Spinal cord (tissue), 10 donors: Measurements from ENCODE around the gene SS18L1. TPM values are rescaled to one million over a fixed set of nuclear protein-coding genes. Genes with fewer than 3 reads are reported as not detected.
A peak's percentile ranks its signal among the peaks of the same experiment; 100 is the strongest.

Experiments
- DNase-seq, 6 donors: peaks; one replicate each; pipeline versions ENCODE4 v3.0.0 to v3.0.0-alpha.2; 2013 to 2015; ENCODE audit warnings: low spot score in 6 of 6, low read depth in 4 of 6
- H3K27ac ChIP-seq: one replicate; pipeline ENCODE4 v1.5.1; 2013; ENCODE audit warnings: low read depth, low read length, control low read depth
- H3K27me3 ChIP-seq: one replicate; pipeline ENCODE4 v1.6.1; 2013; ENCODE audit warnings: low read length; ENCODE audit not compliant: control insufficient read depth, insufficient read depth
- H3K36me3 ChIP-seq: one replicate; pipeline ENCODE4 v1.6.1; 2013; ENCODE audit warnings: low read length; ENCODE audit not compliant: control insufficient read depth, insufficient read depth
- H3K4me1 ChIP-seq: one replicate; pipeline ENCODE4 v1.6.1; 2013; ENCODE audit warnings: low read length; ENCODE audit not compliant: control insufficient read depth, insufficient read depth
- H3K4me3 ChIP-seq: one replicate; pipeline ENCODE4 v1.5.1; 2013; ENCODE audit warnings: low read depth, low read length, control low read depth
- H3K9me3 ChIP-seq: one replicate; pipeline ENCODE4 v1.6.1; 2013; ENCODE audit warnings: low read length; ENCODE audit not compliant: control insufficient read depth, insufficient read depth
- WGBS: methylation state at CpG from one replicate; pipeline ENCODE4 v1.1.5; 2013; ENCODE audit warnings: missing lambda C conversion rate; ENCODE audit not compliant: insufficient coverage; 5-methylcytosine and 5-hydroxymethylcytosine counted together
- polyA plus RNA-seq, 2 donors: library from polyadenylated mRNA; unstranded; fragments of 120-200 nt; gene quantifications; one replicate each; pipeline ENCODE4 v1.2.1, GENCODE V29; 2013; ENCODE audit not compliant: insufficient read length in 2 of 2
- total RNA-seq, 2 donors: library from RNA; depleted of rRNA in 1 of 2; stranded (reverse); fragments of 120-200 nt in 1 of 2; fragments of >200 nt in 1 of 2; gene quantifications; one replicate each; pipeline versions ENCODE4 v1.2.3 to v1.2.4, GENCODE V29; 2013 to 2014
- donor health status: healthy.

Gene SS18L1
- total and polyA plus RNA-seq, 4 donors, result 21.5 to 58.2 (median 47.5) TPM

DNA sequence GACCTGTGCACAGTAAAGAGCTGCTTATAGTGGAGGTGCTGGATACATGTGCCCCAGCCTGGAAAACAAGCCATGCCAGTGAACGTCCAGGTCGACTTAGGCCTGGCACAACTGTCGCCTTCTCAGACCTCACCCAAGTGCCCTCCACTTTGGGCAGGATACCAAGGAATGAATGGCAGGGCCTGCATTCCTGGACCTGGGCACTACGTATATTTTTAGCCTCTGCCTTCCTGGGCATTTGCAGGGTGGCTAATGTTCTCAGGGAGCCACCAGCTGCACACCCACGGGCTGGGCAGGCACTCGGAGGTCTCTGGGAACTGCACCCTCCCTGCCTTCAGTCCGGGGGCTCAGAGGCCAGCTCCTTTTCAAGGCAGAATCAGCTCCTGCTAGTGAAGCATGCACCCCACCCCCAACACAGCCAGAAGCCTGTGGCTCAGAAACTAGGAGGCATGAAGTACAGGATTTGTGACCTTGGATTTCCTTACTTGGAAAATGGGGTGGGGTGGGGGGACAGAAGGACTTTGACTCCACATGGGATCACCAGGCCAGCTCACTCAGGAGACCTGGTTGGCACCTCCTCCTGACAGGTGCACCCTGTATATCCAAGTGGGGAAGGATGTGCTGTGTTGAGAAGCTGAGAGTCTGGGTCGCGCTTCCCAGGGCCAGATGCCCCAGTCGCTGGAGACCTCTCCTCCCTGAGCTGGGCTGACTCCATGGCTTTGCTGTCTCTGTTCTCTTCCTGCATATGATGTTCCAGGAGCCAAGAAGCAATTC lies 23.8 kb upstream of the SS18L1 start:
- Histone ChIP-seq H3K27ac (no peak overlapping the region), H3K36me3 (peaks cover 6% of the 10 kb centered on the region), H3K4me3 (no peak overlapping the region), H3K4me1 (peaks cover 32% of the 10 kb centered on the region), H3K27me3 (peaks cover 3% of the 10 kb centered on the region), H3K9me3 (no peaks in the 10 kb centered on the region)
- 93% methylated on average over 9 of the region's 10 CpGs for WGBS
- DNase-seq, result no peak

DNA sequence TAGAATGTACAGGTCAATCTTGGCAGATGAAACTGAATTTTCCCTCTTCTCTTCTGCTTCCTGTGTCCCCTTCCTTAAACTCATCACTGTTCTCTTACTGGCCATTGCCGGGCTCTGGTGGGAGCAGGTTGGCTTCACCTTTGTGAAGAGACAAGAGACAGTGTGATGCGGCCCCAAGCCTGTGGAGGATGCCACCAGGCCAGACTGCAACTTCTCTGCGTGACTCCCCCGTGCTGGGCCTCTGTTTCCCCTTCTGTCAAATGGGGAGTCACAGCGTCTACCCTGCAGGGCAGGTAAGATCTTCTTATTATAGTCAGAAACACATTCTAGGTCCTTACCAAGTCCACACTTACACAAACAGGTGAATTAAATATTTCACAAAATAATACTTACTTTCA lies 23.2 kb upstream of the SS18L1 start:
- Histone ChIP-seq H3K4me1 (peaks cover 32% of the 10 kb centered on the region), H3K27me3 (peaks cover 3% of the 10 kb centered on the region), H3K4me3 (no peak overlapping the region), H3K27ac (no peak overlapping the region), H3K9me3 (no peaks in the 10 kb centered on the region), H3K36me3 (peaks cover 12% of the 10 kb centered on the region)
- DNase-seq, result no peak
- 100% methylated on average over 4 of the region's 5 CpGs for WGBS

DNA sequence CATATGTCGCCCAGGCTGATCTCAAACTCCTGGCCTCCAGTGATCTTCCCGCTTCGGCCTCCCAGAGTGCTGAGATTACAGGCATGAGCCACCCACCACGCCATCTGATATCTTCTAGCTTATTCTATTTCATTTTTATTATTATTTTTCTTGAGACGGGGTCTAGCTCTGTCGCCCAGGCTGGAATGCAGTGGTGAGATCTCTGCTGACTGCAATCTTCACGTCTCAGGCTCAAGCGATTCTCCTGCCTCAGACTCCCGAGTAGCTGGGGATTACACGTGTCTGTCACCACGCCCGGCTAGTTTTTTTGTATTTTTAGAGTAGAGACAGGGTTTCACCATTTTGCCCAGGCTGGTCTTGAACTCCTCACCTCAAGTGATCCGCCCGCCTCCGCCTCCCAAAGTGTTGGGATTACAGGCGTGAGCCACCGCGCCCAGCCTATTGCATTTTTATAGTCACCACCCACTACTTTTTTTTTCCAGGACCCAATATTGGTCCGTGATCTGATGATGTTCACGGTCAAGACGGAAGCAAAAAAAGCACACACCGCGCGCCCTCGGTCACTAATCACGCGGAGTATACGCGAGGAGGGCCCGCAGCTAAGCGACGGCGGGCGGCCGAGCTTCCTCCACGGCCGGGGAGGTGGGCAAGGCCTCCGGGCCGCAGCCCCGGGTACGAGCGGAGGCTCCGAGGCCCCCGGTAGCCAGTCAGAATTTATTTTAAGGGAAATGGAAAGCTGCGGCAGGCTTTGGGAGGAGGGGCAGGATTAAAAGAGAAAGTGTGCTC lies 22.4 kb upstream of the SS18L1 start:
- peak overlapping the region; percentile 84 for H3K27ac ChIP-seq
- WGBS, result 10% methylated on average over 37 of the region's 45 CpGs
- H3K27me3 ChIP-seq, result peaks cover 3% of the 10 kb centered on the region
- H3K36me3 ChIP-seq, result peaks cover 20% of the 10 kb centered on the region
- peaks cover 32% of the 10 kb centered on the region for H3K4me1 ChIP-seq
- H3K4me3 ChIP-seq, result peak overlapping the region; percentile 48
- no peaks in the 10 kb centered on the region for H3K9me3 ChIP-seq
- DNase-seq, result no peak

DNA sequence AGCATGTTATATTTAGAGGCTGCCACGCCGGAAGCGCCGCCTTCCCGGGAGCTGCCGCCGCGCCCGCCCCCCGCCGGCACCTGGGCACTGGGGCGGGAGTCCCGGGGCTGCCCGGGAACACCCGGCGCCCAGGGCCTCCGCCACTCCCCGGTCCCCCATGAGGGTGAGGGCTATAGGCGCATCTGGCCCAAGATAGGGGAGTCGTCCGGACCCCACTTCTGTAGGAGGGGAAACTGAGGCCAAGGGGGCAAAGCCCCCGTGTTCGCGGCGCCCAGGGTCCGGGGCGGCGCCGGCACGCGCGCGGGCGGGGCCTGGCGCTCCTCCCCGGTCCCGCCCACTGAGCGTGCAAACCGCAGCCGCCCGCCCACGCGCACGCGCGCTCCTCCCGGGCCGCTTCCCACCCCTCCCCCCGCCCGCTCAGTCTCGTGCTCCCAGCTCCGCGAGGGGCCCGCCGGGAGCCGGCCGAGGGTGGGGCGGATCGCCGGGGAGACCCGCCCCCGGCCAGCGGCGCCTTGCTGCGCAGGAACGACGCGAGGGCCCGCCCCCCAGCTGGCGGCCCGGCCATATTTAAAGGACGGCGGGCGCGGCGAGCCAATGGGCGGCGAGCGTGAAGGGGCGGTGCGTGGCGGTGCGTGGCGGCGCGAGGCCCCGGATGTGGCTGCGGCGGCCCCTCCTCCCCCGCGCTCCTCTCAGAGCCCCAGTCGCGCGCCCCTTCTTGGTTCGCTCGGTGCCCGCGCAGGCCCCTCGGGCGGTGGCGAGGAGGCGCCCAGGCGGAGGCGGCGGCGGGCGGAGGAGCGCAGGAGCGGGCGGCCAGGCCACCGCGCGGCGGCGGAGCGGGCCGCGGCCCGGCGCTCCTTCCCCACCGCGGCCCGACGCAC lies 21.6 kb upstream of the SS18L1 start, which contains the start of gene LSM14B:
Gene LSM14B, plus strand, starts transcription at position 700 of the 878 bp plus-strand sequence. CDS start 192 bp downstream, outside the sequence.
- H3K27ac ChIP-seq, result peak within 1 kb of the TSS; percentile 84
- H3K4me3 ChIP-seq, result peak within 1 kb of the TSS; percentile 50
- H3K4me1 ChIP-seq, result peaks cover 31% of the 10 kb centered on the region
- peaks cover 27% of the 10 kb centered on the region for H3K36me3 ChIP-seq
- DNase-seq, result peak; percentile 86 to 99 (median 94)
- H3K9me3 ChIP-seq, result no peaks in the 10 kb centered on the region
- WGBS, result under 1% methylated on average over 124 of the region's 124 CpGs
- H3K27me3 ChIP-seq, result peaks cover 3% of the 10 kb centered on the region

DNA sequence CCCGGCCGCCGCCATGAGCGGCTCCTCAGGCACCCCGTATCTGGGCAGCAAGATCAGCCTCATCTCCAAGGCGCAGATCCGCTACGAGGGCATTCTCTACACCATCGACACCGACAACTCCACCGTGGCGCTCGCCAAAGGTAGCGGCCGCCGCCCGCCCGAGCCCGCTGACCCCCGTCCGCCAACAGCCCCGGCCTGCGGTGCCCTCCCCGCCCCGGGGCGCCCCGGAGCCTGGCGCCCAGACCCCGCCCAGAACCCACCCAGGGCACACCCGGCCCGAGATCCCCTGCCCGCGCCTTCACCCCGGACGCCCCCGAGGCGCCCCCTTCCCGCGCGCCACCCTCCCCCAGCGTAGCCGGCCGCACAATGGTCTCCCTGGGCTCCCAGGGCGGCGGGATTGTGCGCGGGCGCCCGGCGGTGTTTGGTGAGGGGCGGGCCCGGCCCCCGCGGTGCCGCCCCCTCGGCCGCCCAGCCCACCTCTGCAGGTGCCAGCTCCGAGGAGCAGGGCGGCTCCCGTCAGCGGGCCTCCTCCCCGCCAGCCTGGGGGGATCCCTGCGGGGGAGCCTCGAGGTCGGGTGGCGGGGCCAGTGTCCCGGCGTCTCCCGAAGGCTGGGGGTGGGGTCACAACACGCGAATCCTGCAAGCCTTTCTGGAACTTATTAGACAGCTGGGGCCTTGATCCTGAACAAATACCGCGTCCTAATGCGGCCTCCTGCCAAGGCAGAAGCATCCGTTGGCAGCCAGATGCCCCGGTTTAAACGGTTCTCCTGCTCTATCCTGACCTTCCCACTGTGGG lies 20.7 kb upstream of the SS18L1 start:
- Histone ChIP-seq H3K27ac (peak overlapping the region; percentile 33), H3K4me1 (peaks cover 24% of the 10 kb centered on the region)
- under 1% methylated on average over 68 of the region's 77 CpGs for WGBS

DNA sequence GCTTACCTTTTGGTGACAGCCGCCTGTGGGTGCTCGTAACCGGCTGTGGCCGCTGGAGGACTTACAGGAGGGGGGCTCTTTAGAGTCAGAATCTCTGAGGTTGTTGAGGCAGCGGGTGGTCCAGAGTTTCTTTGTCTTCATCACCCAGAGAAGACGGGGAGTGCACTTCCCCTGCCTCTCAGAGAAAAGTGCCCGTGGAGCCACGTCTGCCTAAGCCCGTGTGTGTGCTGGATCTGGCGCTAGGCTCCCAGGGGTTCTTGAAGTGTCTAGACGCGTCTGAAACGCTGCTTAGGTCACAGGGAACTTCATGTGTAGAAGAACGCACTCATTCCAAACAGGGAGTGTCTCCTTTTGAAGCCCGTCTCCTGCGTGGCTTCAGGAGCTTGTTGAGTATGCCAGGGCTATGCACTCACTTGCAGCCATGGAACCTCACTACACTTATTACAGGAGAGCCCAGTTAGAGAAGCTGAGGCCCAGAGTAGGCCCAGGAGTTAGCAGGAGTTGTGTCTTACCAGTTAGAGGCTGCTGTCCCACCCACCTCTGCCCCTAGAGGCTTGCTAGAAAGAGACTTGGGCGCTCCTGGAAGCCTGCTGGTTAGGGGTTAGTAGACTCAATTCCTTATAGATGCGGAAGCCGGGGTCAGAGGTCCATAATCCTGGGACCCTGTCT lies 20.0 kb upstream of the SS18L1 start:
- H3K36me3 ChIP-seq, result peaks cover 42% of the 10 kb centered on the region
- H3K27ac ChIP-seq, result peak overlapping the region; percentile 33
- no peaks in the 10 kb centered on the region for H3K9me3 ChIP-seq
- WGBS, result 11% methylated on average over 17 of the region's 19 CpGs
- peaks cover 24% of the 10 kb centered on the region for H3K4me1 ChIP-seq
- peak in 1 of 6 donors; percentile 22 for DNase-seq
- H3K27me3 ChIP-seq, result no peaks in the 10 kb centered on the region
- H3K4me3 ChIP-seq, result peak overlapping the region; percentile 50

More for the DNA sequence above, 20.7 kb upstream of the SS18L1 start:
- peak in 2 of 6 donors; percentile 46 to 52 for DNase-seq
- H3K36me3 ChIP-seq, result peaks cover 35% of the 10 kb centered on the region
- H3K9me3 ChIP-seq, result no peaks in the 10 kb centered on the region
- H3K4me3 ChIP-seq, result peak overlapping the region; percentile 50
- no peaks in the 10 kb centered on the region for H3K27me3 ChIP-seq

DNA sequence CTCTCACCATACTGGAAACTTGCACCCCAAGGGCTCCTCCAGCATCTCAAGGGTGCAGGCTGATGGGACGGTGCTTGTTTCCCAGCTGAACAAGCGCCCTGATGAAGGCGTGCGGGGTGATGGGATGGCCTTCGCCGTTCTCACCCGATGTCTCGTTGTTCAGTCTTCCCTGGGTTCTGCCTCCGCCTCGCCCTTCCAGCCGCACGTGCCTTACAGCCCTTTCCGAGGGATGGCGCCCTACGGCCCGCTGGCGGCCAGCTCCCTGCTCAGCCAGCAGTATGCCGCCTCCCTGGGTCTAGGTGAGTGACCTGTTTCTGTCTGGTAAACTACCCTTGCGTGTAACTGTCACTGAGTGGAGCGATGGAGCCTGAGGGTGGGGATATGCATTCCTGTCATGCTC lies 17.4 kb upstream of the SS18L1 start:
- no peaks in the 10 kb centered on the region for H3K27me3 ChIP-seq
- no peaks in the 10 kb centered on the region for H3K9me3 ChIP-seq
- peaks cover 68% of the 10 kb centered on the region for H3K36me3 ChIP-seq
- no peak overlapping the region for H3K27ac ChIP-seq
- peaks cover 20% of the 10 kb centered on the region for H3K4me1 ChIP-seq
- WGBS, result 94% methylated on average over 17 of the region's 20 CpGs
- no peak overlapping the region for H3K4me3 ChIP-seq
- no peak for DNase-seq

DNA sequence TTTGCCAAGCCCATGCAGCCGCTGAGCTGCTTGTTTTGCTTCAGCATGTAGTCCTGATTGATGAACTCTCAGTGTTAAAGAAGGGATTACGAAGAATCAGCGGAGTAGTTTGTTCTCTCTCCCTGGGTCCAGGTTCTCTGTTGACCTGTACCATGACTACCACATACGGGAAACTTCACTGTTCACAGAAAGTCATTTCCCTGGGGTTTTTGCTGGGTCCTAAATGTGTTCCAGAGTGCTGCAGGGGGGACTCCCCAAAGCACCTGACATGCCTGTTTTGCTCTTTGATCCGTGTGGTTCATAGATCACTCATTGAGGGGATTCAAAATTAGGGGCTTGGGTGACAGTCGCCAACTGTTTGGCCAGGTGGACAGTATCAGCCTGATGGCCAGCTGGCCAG lies 15.8 kb upstream of the SS18L1 start:
- H3K27ac ChIP-seq, result no peak overlapping the region
- WGBS, result 89% methylated on average over 3 of the region's 6 CpGs

More for the DNA sequence above, 15.8 kb upstream of the SS18L1 start:
- Histone ChIP-seq H3K4me3 (no peak overlapping the region), H3K27me3 (no peaks in the 10 kb centered on the region), H3K9me3 (no peaks in the 10 kb centered on the region), H3K36me3 (peaks cover 84% of the 10 kb centered on the region), H3K4me1 (peaks cover 18% of the 10 kb centered on the region)
- DNase-seq, result no peak
